Duodenal mucosa (tissue), 2 donors: ENCODE measurements around the gene AQP12A.
A peak's percentile ranks its signal among the peaks of the same experiment; 100 is the strongest.
"Not testable (repeated sequence)": the region's sequence is repeated elsewhere in the genome, so short reads cannot be mapped to it uniquely, and the experiment has no call there.

ENCODE experiments used
- H3K27ac ChIP-seq: one replicate; pipeline ENCODE4 v1.7.0; 2013; ENCODE audit warnings: low read depth, low read length
- H3K27me3 ChIP-seq, 2 donors: one replicate each; pipeline ENCODE4 v1.7.0; 2013; ENCODE audit warnings: low read length in 2 of 2, control low read depth in 1 of 2; ENCODE audit not compliant: insufficient read depth in 2 of 2, control insufficient read depth in 1 of 2
- H3K36me3 ChIP-seq, 2 donors: one replicate each; pipeline ENCODE4 v1.7.0; 2013; ENCODE audit warnings: low read length in 2 of 2, control low read depth in 1 of 2; ENCODE audit not compliant: insufficient read depth in 2 of 2, control insufficient read depth in 1 of 2
- H3K4me1 ChIP-seq, 2 donors: one replicate each; pipeline ENCODE4 v1.7.0; 2013; ENCODE audit warnings: low read length in 2 of 2, control low read depth in 1 of 2; ENCODE audit not compliant: insufficient read depth in 2 of 2, control insufficient read depth in 1 of 2
- H3K4me3 ChIP-seq, 2 donors: one replicate each; pipeline ENCODE4 v1.7.0; 2013; ENCODE audit warnings: low read length in 2 of 2, low read depth in 1 of 2
- H3K9ac ChIP-seq, 2 donors: one replicate each; pipeline ENCODE4 v1.7.0; 2013; ENCODE audit warnings: low read length in 2 of 2, low read depth in 1 of 2
- H3K9me3 ChIP-seq, 2 donors: one replicate each; pipeline ENCODE4 v1.7.0; 2013; ENCODE audit warnings: low read length in 2 of 2, control low read depth in 1 of 2; ENCODE audit not compliant: control insufficient read depth in 1 of 2

The AQP12A gene

GRCh38 chr2:240687741-240688552 is 3.7 kb upstream of the AQP12A start:
- Histone ChIP-seq H3K9me3 (no peaks in the 10 kb centered on the region), H3K4me3 (no peak overlapping the region), H3K4me1 (peaks cover 15 to 26% of the 10 kb centered on the region in 2 donors), H3K27me3 (no peaks in the 10 kb centered on the region), H3K27ac (no peak overlapping the region), H3K36me3 (no peaks in the 10 kb centered on the region), H3K9ac (no peak overlapping the region)

DNA sequence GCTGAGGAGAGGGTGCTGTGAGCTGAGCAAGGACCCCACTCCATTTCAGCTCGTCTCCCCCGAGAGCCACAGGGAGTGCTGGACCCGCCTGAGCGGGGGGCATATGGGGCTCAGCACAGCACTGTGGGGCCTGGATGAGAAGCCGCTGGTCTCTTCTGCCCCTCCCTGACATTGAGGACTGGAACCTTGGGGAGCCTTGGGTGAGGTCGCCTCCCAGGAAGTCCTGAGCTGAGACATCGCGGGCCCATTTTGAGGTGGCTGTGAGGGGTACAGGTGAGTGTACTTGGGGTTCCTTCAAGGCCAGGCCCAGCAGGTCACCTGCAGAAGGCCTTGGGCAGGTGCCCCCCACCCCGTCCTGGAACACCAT is 3.1 kb upstream of the AQP12A start:
- peaks cover 15 to 26% of the 10 kb centered on the region in 2 donors for H3K4me1 ChIP-seq
- H3K27ac ChIP-seq: no peak overlapping the region
- H3K27me3 ChIP-seq: no peaks in the 10 kb centered on the region
- no peaks in the 10 kb centered on the region for H3K9me3 ChIP-seq
- no peak overlapping the region for H3K9ac ChIP-seq
- no peak overlapping the region for H3K4me3 ChIP-seq
- H3K36me3 ChIP-seq: no peaks in the 10 kb centered on the region

DNA sequence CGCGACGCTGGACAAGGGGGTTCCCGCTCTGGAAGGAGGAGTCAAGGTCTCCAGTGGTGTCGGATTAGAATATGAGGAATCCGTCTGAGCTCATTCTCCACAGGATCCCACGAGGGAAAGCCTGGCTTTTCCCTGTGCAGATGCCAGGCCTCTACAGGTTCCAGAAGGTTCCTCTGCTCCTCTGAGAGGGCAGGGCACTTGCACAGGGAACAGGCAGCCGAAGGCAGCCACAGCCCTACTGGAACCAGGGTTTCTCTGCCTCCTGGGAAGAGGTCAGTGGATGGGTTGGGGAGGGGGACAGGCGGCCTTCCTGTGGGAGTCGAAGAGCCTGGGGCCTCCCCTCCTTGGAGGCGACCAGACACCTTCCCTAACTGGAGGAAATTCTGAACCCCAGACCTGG is 1.7 kb upstream of the AQP12A start:
- Histone ChIP-seq H3K27me3 (no peaks in the 10 kb centered on the region), H3K36me3 (no peaks in the 10 kb centered on the region), H3K27ac (no peak overlapping the region), H3K9ac (peak overlapping the region; percentile 43 to 57), H3K9me3 (no peaks in the 10 kb centered on the region), H3K4me3 (no peak overlapping the region), H3K4me1 (peaks cover 15 to 24% of the 10 kb centered on the region in 2 donors)

DNA sequence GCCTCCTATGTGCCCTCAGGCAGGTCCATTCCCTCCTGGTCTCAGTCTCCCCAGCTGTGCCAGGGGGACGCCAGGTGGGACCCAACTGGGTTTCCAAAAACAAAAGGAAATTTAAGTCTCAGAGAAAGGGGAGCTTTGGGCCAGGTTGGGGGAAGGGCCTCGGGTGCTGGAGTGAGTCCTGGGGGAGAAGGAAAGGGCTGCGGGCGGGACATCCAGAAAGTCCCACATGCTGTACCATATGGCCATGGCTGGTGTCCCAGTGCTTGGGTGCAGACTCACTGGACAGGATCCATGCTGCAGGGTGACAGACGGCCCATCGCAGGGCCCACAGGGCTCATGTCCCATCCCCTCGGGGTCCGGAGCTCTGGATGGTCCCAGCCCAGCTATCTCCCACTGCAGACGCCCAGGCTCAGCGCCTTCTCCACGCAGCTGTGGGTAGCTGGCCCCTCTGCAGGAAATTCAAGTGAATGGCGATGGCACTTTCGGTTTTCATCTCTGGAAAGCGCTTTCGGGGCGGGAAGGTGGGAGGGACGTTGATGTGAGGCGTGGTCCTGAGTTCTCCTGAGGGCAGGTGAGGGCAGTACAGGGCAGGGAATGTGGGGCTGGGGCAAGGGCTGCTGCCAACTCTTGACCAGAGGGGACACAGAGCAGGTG is 1.1 kb upstream of the AQP12A start:
- not testable (repeated sequence) for H3K27me3 ChIP-seq, H3K36me3 ChIP-seq, H3K9me3 ChIP-seq, H3K27ac ChIP-seq
- Histone ChIP-seq H3K4me3 (peak overlapping the region; percentile 47 to 57), H3K9ac (peak overlapping the region; percentile 43 to 57), H3K4me1 (peaks cover 15 to 24% of the 10 kb centered on the region in 2 donors)

DNA sequence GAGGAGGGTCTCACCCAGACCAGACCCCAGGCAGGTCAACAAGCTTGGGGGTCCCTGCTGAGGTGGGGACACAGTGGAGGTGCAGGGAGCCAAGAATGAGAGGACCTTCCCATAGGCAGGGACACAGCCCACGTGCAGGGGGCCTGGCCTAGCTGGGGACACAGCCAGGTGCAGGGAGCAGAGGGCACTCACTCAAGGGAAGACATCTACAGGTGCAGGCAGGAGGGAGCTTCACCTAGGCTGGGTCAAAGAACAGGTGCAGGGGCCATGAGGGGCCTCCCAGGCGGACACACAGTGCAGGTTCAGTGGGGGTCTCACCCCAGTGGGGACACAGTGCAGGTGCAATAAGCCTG is 615 bp upstream of the AQP12A start:
- not testable (repeated sequence) for H3K9me3 ChIP-seq, H3K36me3 ChIP-seq, H3K9ac ChIP-seq, H3K27me3 ChIP-seq, H3K27ac ChIP-seq, H3K4me3 ChIP-seq
- peaks cover 10 to 19% of the 10 kb centered on the region in 2 donors for H3K4me1 ChIP-seq

- H3K9ac ChIP-seq, H3K36me3 ChIP-seq, H3K27ac ChIP-seq, H3K4me3 ChIP-seq, H3K9me3 ChIP-seq, H3K27me3 ChIP-seq, H3K4me1 ChIP-seq: not testable (repeated sequence)
These were observed 1.2 kb downstream of the AQP12A start for GRCh38 chr2:240692583-240693561.

GRCh38 chr2:240694304-240694703 is 2.6 kb downstream of the AQP12A start:
- not testable (repeated sequence) for H3K4me3 ChIP-seq, H3K9ac ChIP-seq, H3K36me3 ChIP-seq, H3K27ac ChIP-seq, H3K27me3 ChIP-seq, H3K4me1 ChIP-seq, H3K9me3 ChIP-seq

DNA sequence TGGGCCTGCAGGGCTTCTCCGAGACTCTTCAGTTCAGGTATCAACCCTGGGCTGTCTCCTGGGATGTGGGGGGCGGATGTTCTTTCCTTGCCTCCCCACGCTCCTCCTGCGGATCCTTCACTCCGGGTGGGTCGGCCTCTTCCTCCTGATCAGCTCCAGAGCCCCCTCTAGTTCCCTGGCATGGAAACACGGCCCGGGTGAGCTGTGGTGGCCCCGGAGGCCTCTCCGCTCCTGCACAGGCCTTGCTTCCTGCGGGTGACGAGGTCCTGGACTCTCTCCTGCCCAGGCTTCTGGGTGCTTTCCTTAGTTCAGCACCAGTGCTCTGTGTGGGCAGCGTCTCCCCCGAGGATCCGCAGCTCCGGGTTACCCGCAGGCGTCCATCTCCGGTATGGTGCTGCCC is 3.9 kb downstream of the AQP12A start:
- not testable (repeated sequence) for H3K4me1 ChIP-seq, H3K27ac ChIP-seq, H3K36me3 ChIP-seq, H3K9me3 ChIP-seq, H3K27me3 ChIP-seq, H3K9ac ChIP-seq, H3K4me3 ChIP-seq

- not testable (repeated sequence) for H3K27ac ChIP-seq, H3K4me3 ChIP-seq, H3K36me3 ChIP-seq, H3K9ac ChIP-seq, H3K4me1 ChIP-seq, H3K9me3 ChIP-seq, H3K27me3 ChIP-seq
These were observed 4.8 kb downstream of the AQP12A start for GRCh38 chr2:240696469-240696868.
